ENCODE data around the gene AFF3.
"Not testable (repeated sequence)": the region's sequence is repeated elsewhere in the genome, so short reads cannot be mapped to it uniquely, and the experiment has no call there.

Gene AFF3

GRCh38 chr2:99688699-99689098 lies 453.7 kb downstream of the AFF3 start:
- DNase-seq = no peak

DNA sequence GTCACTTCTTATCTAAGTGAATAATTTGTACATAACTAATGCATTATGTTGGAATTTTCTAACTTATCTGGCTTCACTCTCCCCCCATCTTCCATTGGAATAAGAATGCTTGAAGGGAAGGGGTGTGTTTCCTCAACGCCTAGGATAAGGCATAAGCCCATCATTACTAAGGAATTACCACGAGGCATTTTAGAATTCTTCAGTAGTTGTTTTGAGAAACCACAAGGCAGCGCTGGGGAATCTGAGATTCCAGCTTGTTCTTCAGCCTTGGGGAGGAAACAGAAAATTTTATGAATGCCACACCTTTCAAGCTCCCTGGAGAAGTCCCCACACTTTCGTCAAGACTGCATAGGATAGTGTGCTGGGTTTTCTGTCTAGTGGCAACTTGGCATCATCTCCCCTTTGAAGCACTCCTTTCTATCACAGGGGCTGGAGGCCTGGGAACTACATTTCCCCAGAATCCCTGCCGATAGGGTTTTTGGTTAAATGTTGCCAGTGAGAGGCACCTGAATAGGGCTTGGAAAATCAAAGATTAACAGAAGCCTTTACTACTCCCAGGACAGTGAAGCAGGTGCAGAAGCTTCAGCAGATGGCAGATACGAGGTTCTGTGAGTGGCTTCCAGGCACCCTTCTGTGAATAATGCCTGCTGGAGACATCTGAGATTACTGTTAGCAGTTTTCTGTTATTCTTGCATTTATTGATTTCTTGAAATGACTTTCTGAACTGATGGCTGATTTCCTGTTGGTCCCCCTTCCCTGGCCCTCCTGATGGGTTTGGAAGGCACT lies 459.9 kb downstream of the AFF3 start:
- DNase-seq = no peak

DNA sequence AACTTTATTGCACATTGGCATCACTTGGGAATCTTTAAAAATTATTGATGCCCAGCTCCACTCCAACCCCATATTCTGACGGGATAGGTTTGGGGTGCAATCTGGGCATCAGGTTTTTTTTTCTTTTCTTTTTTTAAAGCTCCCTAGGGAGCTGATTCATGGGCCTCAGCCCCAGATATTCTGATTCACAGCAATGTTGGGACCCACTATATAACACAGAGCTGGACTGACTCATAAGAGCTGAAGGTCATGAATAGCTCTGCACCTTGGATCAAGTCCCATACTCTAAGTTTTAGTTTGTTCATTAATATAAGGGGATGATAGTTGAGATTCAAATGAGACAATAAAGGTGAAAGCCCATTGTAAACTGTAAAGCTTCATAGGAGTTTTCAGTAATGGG lies 461.4 kb downstream of the AFF3 start:
- no peak for DNase-seq

GRCh38 chr2:99679518-99679917 lies 462.9 kb downstream of the AFF3 start:
- DNase-seq = no peak

DNA sequence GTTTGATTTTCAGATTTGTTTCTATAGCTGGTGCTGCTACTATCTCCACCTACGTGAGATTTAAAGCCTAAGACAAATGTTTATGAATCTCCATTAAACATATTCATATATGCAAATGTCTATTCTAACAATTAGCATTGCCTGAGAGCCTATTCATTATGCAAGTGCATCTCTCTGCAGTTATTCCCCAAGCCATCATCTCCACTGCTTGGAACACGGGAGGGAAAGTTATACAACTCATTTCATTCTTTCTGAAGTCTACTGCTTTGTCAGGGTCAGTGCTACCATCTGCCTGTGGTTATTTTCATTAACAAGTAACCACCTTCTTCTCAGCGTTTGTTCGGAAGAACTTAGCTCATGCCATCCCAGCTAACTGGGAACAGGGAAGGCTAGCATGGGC lies 463.8 kb downstream of the AFF3 start:
- no peak for DNase-seq

DNA sequence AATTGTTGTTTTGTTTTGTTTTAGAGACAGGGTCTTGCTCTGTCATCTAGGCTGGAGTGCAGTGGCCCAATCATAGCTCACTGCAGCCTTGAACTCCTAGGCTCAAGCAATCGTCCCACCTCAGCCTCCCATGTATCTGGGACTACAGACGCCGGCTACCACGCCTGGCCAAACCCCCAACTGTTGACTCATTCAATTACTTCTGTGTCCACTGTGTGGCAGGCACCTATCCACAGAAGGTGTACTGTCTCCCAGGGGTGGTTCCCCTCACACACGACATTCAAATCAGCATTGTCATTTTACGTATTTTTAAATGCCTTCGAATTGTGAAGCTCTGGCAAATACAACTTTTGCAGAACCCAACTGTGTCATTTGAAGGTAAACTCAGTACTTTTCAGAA lies 464.6 kb downstream of the AFF3 start:
- no peak for DNase-seq

DNA sequence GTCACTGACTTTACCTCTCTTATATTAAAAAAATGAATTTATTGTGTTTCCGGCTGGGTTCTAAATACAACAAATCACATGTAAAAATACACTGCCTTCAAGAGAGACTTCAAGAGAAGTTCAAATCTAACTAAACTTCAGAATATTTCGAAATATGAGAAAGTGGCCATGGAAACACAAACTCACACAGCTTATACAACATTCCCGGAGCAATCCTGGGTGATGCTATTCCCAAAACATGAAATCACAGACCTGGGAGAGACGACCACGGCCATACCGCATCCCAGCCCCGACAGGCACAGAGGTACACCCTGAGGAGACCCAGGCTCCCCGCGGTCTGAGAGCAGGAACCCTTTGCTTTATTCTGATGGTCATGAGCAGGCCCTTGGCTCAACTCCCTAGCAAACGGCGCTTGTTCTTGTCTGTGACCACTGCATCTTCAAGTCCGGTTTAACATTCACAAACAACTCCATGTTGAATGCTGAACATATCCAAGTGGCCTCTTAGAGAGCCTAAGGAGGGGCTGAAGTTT lies 467.2 kb downstream of the AFF3 start:
- no peak for DNase-seq

DNA sequence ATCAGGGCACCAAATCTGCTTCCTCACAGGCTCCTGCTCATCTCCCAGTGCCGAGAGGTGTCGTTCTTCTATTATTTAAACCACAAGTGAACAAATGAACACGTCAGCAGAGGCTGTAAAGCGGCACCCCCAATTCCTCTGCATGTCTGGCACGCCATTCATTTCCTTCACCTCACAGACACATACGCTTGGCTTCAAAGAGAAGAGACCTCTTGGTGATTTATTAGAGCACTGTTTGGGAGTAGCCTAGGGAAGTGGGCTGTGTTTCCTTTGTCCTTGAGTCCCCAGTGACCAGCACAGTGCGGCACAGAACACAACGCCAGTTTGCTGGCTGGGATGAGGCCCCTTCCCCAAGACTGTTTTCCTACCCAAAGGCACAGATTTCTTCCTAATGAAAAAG lies 468.3 kb downstream of the AFF3 start:
- no peak for DNase-seq

DNA sequence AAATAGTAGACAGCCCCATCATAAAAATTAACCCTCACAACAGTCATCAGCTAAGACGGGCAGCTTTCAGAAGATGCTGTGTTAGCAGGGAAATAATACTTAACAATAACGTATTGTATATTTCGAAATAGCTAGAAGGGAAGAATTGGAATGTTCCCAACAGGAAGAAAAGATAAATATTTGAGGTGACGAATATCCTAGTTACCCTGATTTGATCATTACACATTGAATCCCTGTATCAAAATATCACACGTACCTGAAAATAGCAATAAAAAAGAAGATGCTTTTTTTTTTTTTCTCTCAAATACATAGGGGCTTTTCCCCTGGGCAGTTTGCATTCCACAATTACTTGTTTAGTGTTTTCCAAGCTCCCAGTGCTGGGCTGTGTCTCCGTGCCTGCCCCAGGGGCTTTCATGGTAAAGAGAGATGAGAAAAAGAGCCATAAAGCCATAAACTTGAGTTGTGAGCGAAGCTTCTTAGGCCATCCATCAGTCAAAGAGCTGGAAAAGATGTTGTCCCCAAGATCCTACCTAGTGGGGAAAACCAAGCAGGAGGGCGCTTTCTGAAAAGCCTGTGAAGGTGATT lies 469.5 kb downstream of the AFF3 start:
- DNase-seq = no peak

DNA sequence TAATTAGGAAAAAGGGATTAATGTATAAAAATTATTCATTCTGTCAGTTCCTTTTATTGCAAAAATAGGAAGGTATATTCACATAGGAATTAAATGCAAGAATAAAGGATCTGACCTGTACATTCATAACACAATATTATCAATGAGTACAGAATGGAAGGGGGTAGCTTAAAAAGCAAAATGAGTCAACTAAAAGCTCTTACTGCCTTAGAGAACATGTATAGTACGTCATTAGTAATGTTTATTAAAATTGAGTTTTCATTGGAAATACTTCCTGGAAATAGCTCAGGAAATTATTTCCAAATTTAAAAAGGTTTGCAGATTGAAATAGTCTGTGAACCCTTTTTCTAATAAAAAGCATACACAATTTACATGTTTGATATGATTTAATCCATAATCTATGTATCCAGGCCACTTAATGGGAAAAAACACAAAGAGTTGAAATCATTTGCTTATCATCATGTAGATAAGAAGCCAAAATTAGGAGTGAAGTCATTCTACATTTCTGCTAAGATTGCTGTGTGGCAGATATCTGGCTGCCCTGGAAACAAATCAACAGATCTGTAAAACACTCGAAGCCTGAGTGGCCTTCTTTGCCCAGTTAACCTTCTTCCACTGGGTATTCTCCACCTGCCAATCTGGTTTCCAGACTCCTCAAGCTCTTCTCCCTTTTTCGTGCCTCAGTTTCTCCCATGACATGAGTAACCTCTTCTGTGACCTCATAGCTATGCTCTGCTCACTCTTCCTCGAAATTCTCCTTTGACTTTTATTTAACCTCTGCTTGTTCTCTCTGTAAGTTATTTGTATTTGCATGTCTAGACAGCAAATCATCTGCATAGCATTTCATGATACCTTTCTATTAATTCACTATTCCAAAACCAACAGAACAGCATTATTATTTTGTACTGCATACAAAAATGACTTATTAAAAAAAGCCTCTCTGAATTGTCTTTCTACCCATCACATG lies 471.3 kb downstream of the AFF3 start:
- DNase-seq = no peak

- no peak for DNase-seq
These were observed 476.1 kb downstream of the AFF3 start for GRCh38 chr2:99666256-99666655.

DNA sequence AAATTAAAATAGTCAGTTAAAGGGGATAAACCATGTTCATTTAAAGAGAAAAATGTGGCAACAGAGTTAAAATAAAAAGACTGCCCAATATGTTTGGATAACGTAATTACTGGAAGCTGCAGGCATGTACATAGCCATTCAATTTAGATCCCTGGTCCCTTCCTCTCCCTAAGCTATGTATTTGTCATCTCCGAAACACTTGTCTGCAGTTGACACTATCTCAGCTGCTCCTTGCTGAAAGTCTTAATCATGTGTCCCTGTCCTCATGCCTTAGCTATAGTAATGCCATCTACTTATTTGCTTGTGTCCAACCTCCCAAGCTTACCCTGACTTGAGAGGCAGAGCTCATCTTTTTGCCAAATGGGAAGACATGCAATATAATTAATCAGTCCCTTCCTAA lies 478.7 kb downstream of the AFF3 start:
- no peak for DNase-seq

GRCh38 chr2:99662761-99663341 lies 479.5 kb downstream of the AFF3 start:
- DNase-seq = no peak

DNA sequence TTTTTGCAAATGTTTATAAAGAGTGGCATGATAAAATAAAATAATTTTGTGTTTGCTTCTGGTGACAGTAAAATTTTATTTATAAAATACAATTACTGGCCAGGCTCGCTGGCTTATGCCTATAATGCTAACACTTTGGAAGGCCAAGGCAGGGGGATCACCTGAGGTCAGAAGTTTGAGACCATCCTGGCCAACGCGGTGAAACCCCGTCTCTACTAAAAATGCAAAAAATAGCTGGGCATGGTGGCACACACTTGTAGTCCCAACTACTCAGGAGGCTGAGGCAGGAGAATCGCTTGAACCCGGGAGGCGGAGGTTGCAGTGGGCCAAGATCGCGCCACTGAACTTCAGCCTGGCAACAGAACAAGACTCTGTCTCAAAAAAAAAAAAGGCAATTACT lies 480.6 kb downstream of the AFF3 start:
- DNase-seq = not testable (repeated sequence)

- DNase-seq = no peak
These were observed 481.6 kb downstream of the AFF3 start for GRCh38 chr2:99660616-99661406.

- no peak for DNase-seq
These were observed 482.5 kb downstream of the AFF3 start for GRCh38 chr2:99659874-99660273.

GRCh38 chr2:99657691-99658258 lies 484.6 kb downstream of the AFF3 start:
- no peak for DNase-seq

GRCh38 chr2:99656994-99657393 lies 485.4 kb downstream of the AFF3 start:
- DNase-seq = no peak

DNA sequence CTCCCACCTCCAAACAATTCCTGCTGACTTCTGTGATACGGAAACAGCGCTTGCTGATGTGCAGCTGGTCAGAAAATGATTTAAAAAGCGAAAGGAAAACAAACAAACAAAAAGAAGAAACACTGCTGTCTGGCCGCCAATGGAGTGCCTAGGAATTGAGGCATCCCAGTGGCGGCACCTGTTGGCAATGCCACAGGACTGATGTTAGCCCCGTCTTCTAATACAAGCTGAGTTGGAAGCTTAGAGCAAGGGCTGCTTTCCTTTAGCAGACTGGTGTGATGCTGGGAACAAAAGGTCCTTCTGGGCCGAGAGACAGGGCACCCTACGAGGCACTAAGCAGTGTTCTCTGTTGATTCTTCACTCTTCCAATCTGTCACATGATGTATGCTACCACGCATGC lies 489.0 kb downstream of the AFF3 start:
- no peak for DNase-seq

DNA sequence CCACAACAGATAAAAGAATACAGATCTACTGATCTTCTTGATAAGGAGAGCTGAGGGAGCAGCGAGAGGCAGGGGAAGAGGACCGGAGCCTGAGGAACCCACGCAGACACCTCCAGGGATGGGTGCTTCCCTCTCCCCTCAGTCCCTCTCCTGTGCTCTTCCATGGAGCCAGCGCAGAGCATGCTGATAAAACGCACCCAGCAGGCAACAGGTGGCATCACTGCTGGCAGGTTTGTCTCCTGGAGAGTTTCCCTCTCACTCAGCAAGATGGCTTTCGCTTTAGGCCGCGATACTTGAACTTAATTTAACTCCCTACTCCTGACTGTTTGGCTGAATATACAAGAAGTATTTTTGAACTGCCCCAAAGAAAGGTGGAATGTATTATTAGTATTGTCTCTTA lies 489.5 kb downstream of the AFF3 start:
- no peak for DNase-seq

DNA sequence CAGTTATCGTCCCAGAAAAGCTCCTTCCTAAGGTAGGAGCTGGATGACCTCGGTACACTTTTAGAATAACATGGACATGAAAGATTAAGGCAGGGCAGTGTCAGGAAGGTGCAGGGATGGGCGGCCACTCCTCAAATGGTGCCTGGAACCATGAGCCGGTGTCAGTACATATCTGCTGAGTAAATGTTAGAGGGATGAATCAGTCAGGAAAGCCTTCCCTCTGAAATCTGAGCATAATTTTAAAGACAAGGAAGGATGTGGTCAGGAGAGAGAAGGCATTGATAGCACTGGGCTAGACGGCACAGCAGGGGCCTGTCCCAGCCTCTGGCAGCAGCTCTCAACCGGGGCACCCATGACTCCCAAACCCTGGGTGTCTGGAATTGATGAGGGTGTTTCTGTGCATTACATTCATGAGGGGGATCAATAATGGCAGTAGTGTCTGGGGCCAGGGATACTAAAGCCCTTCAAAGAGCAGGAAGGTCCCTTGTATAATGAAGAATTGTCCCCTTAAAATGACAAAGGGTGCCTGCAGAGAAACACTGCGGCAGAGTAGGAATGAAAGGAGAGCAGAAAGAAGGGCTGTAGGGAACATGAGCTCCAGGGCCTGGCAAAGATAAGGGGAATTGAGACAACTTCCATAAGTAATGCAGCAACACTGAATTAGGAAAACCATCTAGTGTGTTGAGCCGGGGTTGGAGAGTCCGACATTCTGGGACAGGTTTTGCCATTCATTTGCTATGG lies 490.3 kb downstream of the AFF3 start:
- DNase-seq = no peak

All from activated gamma-delta T cell treated with Interleukin-2 at 50 U/mL for 16 hours (primary cell).